ENCODE results near the gene C3orf20. TPM values are rescaled to one million over a fixed set of nuclear protein-coding genes. Genes with fewer than 3 reads are reported as not detected.
A peak's percentile ranks its signal among the peaks of the same experiment; 100 is the strongest.

C3orf20 gene
- total and polyA plus RNA-seq, 11 donors, result 0.21 to 0.31 TPM; not detected in 9

DNA sequence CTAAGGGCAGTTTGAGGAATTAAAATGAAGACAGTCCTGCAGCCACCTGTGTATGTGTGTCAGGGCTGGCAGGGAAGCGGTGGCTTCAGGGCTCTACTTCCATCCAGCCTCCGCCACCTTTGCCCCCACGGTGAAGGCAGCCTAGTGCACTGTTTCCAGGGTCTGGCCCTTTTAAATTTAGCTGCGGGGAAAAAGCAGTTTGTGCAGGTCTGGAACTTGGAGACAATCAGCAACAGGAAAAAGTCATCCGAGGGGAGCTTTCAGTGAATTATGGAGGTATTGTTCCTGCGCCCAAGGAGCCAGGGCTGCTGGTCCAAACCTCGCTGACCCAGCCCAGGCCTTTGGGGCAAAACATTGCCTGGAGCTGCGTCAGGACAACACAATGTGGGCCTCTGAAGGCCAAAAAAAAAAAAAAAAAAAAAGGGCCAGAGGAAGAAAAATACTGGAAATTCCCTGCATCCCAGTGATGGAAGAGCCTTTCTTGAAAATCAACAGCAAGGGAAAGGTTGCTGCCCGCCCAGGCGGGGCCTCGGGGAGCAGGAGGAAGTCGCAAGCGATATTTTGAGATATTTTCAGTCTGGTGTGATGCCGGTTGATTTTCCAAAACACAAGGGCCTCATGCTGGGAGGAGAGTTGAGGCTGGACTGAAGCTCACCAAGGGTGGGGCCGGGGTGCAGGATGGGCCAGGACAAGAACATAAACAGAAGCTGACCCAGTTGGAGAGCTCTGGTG lies 118.4 kb downstream of the C3orf20 start:
- intact Hi-C loops (cut with DNase I), result loop anchor here in 6 of 10 donors (2.0 to 10.0 kb wide), 5 partner anchors 18 to 129 kb away; no protein-coding TSS in a partner anchor
- peak overlapping the region in 11 of 12 donors; percentile 21 to 78 (median 65) for H3K27ac ChIP-seq
- 41 to 50% (median 48%) methylated on average over 15 of the region's 15 CpGs for WGBS, 4 donors
- H3K9me3 ChIP-seq, result no peaks in the 10 kb centered on the region
- peaks cover 0 to 43% (median 27%) of the 10 kb centered on the region in 12 donors for H3K4me1 ChIP-seq
- ATAC-seq (peak; percentile 55 to 85 (median 78)), DNase-seq (peak in 4 of 5 donors; percentile 45 to 67 (median 62))
- H3K27me3 ChIP-seq, result peaks cover 0 to 3% (median 0%) of the 10 kb centered on the region in 9 donors
- H3K36me3 ChIP-seq, result no peaks in the 10 kb centered on the region
- TF ChIP-seq CTCF (IDR thresholded peaks at IDR 0.05) (no peak), POLR2A (IDR thresholded peaks at IDR 0.05) (no peak)
- no peak overlapping the region for H3K4me3 ChIP-seq

DNA sequence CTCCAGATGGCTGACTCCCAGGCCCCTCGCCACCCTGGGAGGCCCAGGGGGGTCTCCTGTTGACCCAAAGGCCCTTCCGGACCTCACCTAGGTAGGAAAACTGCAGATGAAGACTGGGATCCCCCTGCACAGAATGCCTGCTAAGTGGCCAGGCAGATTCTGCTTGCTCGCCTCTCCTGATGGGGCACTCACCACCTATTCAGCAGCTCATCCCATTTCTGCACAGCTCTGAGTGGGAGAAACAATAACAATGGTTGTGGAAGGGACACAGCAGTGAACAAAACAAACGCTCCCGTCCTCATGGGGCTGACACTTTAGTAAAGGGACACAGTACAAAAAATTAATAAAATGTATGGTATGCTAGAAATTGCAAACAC lies 118.9 kb downstream of the C3orf20 start:
- intact Hi-C loops (cut with DNase I), result loop anchor here in 6 of 10 donors (2.0 to 10.0 kb wide), 5 partner anchors 17 to 128 kb away; no protein-coding TSS in a partner anchor
- no peaks in the 10 kb centered on the region for H3K36me3 ChIP-seq
- no peak for TF ChIP-seq POLR2A (IDR thresholded peaks at IDR 0.05)
- H3K27me3 ChIP-seq, result peaks cover 0 to 3% (median 0%) of the 10 kb centered on the region in 9 donors
- H3K4me3 ChIP-seq, result no peak overlapping the region
- peaks cover 0 to 43% (median 27%) of the 10 kb centered on the region in 12 donors for H3K4me1 ChIP-seq
- 59 to 74% (median 64%) methylated on average over 5 of the region's 5 CpGs for WGBS, 4 donors
- no peaks in the 10 kb centered on the region for H3K9me3 ChIP-seq
- ATAC-seq (no peak), DNase-seq (no peak)
- peak overlapping the region in 10 of 12 donors; percentile 21 to 78 (median 67) for H3K27ac ChIP-seq

DNA sequence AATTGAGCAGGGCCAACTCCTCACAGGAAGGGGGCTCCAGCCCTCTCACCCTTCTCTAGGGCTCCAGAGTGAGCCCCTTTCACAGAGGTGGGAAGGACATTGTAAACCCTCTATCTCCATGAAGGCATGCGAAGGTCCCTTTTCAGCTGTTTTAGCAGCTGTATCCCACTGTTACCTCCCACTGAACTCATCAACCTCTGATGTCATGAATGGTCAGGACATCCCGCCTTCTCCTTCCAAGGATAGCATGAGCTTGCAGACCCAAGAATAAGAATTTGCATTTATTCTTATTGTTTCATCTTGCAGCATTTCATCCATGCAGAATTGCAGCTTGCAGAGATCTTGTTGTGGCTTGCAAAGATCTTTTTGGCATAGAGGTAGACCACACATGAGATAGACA lies 119.5 kb downstream of the C3orf20 start:
- H3K4me1 ChIP-seq, result peaks cover 0 to 43% (median 27%) of the 10 kb centered on the region in 12 donors
- 67 to 86% (median 71%) methylated on average over 2 of the region's 2 CpGs for WGBS, 4 donors
- no peak for ATAC-seq
- intact Hi-C loops (cut with DNase I), result loop anchor here in 5 of 10 donors (5.0 to 10.0 kb wide), 3 partner anchors 50 to 128 kb away; no protein-coding TSS in a partner anchor
- no peak overlapping the region for H3K4me3 ChIP-seq
- TF ChIP-seq CTCF (IDR thresholded peaks at IDR 0.05) (no peak), POLR2A (IDR thresholded peaks at IDR 0.05) (no peak)
- H3K27me3 ChIP-seq, result peaks cover 0 to 3% (median 0%) of the 10 kb centered on the region in 9 donors
- peak overlapping the region in 8 of 12 donors; percentile 21 to 78 (median 67) for H3K27ac ChIP-seq
- peaks cover 0 to 2% (median 0%) of the 10 kb centered on the region in 12 donors for H3K9me3 ChIP-seq
- no peak for DNase-seq
- no peaks in the 10 kb centered on the region for H3K36me3 ChIP-seq

DNA sequence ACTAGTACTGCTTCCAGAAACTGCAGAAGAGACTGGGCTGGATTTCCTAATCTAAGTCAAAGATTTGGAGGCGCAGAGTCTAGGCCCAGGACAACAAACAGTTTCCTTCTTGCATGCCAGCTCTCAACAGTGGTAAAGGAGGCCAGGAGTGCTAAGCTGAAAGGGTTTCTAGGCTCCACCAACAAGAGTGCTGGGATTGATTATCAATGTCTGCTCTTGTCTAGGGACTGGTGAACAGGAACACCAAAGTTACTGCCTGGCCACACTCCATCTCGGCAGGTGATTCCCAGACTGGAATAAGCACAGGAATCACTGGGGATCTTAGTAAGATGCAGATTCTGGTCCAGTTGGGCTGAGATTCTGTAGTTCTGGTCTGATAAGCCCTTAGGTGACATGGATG lies 121.1 kb downstream of the C3orf20 start:
- peak overlapping the region in 1 of 12 donors; percentile 8 for H3K27ac ChIP-seq
- WGBS, 4 donors, result 54 to 64% (median 58%) methylated on average over 2 of the region's 2 CpGs
- peaks cover 0 to 3% (median 0%) of the 10 kb centered on the region in 9 donors for H3K27me3 ChIP-seq
- H3K36me3 ChIP-seq, result no peaks in the 10 kb centered on the region
- H3K4me3 ChIP-seq, result no peak overlapping the region
- TF ChIP-seq CTCF (IDR thresholded peaks at IDR 0.05), result no peak
- TF ChIP-seq POLR2A (IDR thresholded peaks at IDR 0.05), result no peak
- intact Hi-C loops (cut with DNase I), result loop anchor here in 1 of 10 donors (10.0 kb wide), 1 partner anchor 49 kb away; no protein-coding TSS in a partner anchor
- peaks cover 0 to 43% (median 27%) of the 10 kb centered on the region in 12 donors for H3K4me1 ChIP-seq
- ATAC-seq, result no peak
- peak in 1 of 5 donors; percentile 5 for DNase-seq
- H3K9me3 ChIP-seq, result peaks cover 0 to 6% (median 0%) of the 10 kb centered on the region in 12 donors

Data from heart left ventricle (tissue), 16 donors.